GM18505 (cell line): Measurements from ENCODE around the gene SCAF8.

Source experiments
- ATAC-seq: cut with Tn5 transposase; IDR thresholded peaks from one replicate; pipeline ENCODE4 v1.9.1; 2021; ENCODE audit not compliant: unreplicated experiment
- POLR2A ChIP-seq: IDR thresholded peaks from 4 replicates; pipeline ENCODE4 v1.6.1; 2011; ENCODE audit warnings: borderline replicate concordance; ENCODE audit not compliant: insufficient read depth, insufficient read length; ENCODE audit errors: extremely low read depth

The SCAF8 gene

DNA sequence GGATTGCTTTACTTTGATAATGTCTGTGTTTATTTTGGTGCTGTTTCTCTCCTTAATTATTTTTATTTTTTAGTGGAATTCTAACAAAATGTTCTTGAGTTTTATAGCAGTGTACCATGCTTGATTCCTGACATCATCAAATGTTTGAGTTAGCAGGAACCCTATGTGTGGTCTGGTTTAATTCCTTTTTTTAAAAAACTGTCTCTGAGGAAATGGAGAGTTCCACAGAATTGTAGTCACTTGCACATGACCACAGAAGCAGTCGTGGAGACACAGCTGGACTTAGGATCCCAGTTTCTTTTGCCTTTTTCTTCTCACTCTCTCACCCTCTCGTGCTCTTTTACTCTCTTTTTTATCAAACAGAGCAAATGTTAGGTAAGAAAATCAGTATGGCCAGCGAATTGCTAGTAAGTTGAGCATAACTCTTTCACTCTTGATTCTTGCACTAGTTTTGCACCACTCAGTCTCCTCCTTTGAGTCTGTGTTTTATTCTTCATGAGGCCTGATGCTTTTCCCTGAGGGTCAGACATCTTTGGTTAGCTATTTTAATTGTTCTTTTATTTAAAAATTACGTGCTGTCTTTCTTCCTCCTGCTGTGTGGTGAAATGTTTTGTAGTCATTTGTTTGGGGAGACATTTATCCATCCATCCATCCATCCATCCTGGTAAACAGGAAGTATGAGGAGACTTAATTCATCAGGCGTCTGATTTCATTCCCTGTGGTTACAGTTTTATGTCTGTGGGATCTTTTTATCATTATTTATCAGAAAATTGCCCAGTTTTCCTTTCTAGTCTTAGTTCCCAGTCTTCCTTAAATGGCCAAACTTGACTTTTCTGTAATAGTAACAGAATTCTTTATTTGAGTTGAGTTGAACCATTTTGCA is 83.0 kb downstream of the SCAF8 start:
- TF ChIP-seq POLR2A = no peak
- ATAC-seq = no peak

DNA sequence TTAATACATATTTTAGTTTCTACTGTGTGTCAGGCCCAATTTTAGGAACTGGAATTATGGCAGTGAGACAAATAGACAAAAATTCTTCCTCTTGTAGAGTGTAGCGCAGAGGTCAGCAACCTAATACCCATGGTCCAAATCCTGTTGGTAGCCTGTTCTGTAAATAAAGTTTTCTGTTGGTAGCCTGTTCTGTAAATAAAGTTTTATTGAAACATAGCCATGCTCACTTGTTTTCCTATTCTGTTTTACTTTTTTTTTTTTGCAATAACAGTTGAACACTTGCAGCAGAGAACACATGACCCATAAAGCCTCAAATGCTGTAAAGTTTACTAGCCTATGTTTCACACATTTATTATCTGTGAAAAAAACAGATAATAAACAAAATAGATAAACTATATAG is 87.9 kb downstream of the SCAF8 start:
- ATAC-seq = no peak
- no peak for TF ChIP-seq POLR2A

DNA sequence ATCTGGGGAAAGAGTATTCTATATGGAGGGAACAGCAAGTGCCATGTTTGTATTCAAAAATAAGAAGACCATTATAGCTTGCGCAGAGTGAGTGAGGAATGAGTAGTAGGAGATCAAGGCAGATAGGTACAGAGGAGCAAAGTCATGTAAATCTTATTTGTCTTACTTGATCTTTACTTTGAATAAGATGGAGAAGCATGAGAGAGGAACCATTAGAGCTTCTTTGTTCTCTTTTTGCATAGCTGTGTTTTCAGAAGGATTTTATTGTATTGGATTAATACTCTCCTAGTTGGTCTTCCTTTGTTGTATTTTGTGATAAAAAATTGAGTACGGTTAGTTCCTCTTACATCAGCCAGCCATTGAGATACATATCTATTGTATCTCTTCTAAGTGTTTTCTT is 88.4 kb downstream of the SCAF8 start:
- no peak for ATAC-seq

DNA sequence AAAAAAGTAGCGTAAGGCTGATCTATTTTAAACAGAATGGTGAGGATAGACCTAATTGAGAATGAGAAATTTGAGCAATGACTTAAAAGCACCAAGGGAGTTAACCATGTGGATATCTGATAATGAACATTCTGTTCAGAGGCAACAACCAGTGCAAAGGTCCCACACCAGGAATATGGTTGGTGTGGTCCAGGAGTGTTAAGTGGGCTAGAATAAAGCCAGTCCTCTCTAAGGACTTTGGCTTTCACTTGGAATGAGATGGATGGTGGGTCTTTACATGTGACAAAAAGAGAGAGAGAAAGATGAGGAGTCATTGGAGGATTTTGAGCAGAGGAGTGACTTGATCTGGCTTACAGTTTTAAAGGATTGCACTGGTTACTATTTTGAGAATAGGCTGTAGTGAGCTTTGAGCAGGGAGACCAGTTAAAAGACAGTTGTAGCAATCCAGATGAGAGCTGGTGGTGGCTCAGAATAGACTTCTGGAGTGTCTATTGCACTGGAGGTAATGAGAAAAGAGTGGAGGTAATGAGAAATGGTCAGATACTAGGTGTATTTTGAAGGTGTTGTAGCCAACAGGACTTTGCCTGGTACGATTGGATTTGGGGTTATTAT is 89.8 kb downstream of the SCAF8 start:
- no peak for TF ChIP-seq POLR2A
- ATAC-seq = no peak

More for the DNA sequence above, 88.4 kb downstream of the SCAF8 start:
- TF ChIP-seq POLR2A = no peak

DNA sequence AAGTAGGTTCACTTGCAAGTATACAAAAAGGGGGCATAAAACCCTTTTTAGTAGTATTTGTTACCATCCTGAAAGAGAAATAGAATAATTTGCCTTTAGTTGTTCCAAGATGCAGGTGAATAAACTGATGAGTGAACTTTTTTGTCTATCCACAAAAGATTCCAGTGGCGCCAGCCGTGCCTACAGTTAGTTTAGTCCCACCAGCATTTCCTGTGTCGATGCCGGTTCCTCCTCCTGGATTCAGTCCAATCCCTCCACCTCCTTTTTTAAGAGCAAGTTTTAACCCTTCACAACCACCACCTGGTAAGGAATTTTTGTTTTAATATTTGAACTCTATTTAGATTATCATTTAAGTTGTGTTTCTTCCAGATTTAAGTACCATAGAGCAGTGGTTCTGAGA is 90.9 kb downstream of the SCAF8 start:
- ATAC-seq = no peak
- TF ChIP-seq POLR2A = no peak

DNA sequence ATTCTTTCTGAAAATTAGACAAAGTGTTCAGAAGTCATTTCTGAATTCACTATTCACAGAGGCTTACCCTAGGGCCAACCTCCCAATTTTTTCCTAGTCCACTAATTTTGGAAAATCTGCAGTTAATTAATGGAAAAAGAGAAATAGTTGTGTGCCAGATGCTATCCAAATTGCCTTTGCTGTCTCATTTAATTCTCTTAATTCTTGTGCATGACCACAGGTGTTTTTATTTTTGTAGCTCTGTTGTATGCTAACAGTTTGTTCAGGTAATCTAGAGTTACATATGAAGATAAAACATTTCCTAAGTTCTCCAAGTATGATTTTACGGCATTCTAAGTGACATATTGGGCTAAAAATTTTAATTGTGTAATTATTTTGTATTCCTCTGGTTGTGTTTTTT is 96.8 kb downstream of the SCAF8 start:
- TF ChIP-seq POLR2A = no peak
- ATAC-seq = no peak

DNA sequence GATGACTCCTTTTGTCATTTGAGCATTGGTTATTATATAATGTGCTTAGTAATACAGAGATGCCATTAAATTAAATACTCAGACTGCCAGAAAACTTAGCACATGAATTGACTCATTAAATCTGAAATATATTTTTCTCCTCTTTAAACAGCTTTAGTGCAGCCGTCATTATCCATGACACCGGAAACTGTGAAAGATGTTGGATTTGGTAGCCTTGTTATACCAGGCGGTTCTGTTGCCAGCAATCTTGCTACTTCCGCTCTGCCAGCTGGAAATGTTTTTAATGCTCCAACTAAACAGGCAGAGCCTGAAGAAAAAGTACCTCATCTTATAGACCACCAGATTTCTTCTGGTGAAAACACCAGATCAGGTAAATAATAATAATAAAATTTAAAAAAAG is 97.6 kb downstream of the SCAF8 start:
- TF ChIP-seq POLR2A = no peak

DNA sequence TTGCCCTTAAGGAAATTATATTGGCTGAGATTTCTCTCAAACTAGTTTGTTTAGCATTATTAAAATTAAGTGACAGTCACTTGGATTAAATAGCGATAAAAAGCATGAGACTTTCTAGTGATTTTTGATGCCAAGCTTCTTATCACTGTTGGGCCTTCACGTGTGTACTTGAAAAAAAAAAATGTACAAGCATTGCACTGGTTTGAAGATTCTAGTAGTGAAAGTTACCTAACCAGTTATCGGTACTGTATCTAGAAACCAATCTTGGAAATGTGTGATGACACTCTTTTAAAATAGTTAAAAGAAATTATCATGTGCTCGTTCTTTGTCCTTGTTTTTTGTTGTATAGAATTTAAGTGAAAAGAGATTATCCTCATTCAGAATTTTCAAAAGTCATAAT is 102.1 kb downstream of the SCAF8 start:
- no peak for TF ChIP-seq POLR2A
- no peak for ATAC-seq

More for the DNA sequence above, 97.6 kb downstream of the SCAF8 start:
- no peak for ATAC-seq

DNA sequence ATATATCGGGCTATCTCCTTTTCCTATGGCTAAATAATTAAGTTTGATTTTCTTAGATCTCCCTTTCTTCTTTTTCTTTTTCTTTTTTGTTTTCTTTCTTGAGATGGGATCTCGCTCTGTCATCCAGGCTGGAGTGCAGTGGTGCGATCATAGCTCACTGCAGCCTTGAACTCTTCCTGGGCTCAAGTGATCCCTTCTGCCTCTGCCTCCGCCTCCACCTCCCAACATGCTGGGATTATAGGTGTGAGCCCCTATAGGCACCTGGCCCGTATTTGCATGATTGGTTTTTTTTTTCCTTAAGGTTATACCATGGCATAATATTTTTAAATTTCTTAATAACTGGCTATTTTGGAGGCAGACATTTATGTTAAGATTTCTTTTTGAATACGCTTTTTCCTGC is 106.3 kb downstream of the SCAF8 start:
- no peak for ATAC-seq
- TF ChIP-seq POLR2A = no peak

DNA sequence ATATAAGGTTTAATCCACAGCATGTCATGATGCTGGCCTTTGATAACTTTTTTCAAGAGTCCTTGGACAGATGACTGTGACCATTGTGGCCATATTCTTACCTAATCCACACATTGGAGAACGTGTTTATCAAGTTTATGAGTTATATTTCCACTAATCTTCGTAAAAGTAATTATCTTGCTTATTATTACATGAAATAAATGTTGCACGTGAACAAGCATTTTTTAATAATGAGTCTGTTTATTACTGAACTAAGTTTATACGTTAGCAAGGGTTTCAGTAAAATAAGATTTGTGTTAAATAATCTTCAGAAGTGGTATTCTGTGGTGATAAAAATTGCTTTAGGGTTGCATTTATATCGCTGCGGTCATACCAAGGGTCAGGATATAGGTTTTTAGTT is 107.1 kb downstream of the SCAF8 start:
- no peak for ATAC-seq
- no peak for TF ChIP-seq POLR2A

DNA sequence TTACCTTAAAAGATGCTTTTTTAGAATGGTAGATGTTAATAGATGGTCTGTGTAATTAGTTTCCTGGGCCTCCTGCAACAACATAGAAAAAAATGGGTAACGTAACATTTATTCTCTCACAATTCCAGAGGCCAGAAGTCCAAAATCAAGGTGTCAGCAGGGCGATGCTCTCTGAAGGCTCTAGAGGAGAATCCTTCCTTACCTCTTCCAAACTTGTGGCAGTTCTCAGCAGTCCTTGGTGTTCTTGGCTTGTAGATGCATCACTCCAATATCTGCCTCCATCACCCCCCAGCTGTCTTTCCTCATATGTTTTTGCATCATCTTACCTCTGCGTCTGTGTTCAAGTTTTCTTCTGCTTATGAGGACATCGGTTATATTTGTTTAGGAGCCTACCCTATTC is 107.9 kb downstream of the SCAF8 start:
- no peak for ATAC-seq
- TF ChIP-seq POLR2A = no peak

DNA sequence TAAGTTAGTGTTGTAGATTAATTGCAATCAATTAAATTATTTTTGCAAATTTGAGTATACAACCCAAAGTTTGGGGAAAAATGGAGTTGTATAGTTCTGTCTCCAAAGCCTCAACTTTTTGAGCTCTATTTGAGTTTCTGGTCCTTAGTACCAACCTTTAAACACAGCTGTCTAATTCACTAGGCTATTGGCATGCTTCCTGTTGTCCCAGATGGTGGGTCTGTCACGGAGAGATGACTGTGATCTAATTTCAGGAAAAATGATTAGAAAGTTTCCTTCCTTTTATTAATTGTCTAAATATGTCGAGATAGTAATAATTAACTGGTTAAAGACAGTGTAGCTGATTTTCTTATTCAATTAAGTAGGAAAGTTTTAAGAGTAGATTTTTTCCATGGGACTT is 109.6 kb downstream of the SCAF8 start:
- no peak for TF ChIP-seq POLR2A
- no peak for ATAC-seq

DNA sequence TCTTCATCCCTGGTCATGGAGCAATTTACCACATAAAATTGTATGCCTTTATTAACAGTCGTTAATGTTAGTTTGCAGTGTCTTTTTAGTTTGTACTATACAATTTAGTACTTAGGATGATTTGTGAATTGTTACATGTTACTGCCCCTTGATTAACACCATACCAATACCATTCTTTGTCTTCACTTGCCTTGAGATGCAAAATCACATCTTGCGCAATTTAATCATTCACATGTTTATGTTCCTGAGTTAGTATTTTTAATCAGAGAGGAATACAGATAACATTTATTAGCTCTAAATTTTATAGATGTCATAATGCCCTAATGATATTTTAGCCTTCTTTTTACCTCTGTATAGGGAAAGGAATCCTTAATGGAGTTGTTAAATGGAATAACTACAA is 114.1 kb downstream of the SCAF8 start:
- no peak for TF ChIP-seq POLR2A
- ATAC-seq = no peak

DNA sequence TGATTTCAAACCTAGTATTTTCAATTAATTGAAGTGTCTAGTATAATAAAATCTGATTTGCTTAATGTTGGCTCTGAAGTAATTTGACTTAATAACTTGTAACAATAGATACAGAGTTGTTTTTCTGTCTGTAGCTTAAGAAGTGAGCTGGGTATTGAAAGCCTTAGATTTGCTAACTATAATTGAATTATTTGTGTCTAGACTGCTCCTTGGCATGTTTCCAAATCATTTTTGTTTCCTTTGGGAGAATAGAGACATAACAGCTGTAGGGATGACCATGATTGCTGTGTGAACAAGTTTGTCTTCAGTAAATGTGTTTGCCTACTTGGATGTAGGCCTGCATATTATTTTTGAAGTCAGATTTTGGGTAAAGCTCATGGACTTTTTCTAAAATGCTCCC is 115.4 kb downstream of the SCAF8 start:
- ATAC-seq = no peak
- no peak for TF ChIP-seq POLR2A
